ENCODE results near the gene TUT1.
"Not testable (repeated sequence)": the region's sequence is repeated elsewhere in the genome, so short reads cannot be mapped to it uniquely, and the experiment has no call there.

Gene TUT1

DNA sequence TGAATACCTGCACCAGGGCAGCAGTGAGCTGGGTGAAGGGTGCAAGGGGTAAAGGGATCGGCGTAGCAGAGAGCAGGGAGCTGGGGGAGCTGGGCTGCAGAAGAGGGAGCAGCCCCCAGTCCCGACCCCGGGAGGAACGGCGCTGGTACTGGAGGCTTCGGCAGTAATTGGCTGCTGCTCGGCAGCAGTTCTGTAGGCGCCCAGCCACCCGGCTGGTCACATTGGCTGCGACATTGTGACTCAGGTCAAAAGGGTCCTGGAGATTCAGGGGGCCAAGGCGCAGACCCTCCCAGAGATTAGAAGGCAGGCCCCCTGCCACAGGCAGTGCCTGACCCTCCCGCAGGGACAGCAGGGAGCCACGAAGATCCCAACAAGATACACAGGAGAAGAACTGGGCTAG, 15.5 kb downstream of the TUT1 start:
- DNase-seq, result no peak

DNA sequence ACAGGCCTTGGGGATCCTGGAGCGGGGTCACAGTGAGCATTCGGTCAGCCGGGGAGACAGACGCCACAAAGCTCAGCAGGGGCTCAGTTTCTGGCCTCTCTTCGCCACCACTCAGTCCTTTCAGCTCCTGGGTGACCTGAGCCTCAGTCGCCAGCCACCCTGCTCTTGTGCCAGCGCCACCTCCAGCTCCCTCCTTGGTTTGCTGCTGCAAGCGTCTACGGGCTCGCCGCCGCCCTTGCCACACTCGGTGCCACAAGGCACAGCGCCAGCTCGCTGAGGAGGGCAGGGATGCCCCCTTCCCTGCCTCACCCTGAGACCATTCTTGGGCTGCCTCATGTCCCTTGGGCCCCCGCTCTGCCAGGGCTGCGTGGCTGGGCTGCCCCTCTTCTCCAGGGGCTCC, 16.2 kb downstream of the TUT1 start:
- no peak for DNase-seq

DNA sequence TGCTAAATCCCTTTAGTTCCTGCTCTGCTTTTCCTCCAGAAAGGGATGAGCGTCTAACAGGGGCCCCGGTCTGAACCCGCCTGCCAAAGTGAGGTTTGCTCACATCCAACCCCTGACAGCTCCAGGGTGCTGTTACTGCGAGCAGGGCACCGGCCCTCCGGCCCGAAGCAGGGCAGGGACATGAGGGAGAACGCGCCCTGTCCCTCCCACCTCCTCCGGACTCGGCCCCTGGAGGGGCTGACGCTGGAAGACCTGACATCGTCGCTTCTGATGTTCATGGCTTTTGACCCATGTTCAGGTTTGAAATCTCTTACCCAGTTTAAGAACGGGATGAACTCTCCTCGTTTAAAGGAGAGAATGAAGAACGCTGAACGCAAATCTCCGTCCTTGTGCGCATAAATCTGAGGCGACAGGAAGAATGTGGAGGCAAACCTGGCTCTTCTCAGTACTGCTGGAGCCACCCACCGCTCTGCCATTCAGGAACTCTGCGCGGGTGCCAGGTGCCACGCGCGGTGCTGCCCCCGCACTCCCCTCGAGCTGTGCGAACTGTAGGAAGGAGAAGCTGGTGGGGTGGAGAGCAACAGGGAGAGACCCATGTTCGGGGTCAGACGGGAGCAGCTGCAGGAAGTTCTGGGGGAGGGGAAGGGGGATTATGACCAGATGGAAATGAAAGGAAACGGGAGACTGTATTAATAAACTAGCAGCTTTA, 16.8 kb downstream of the TUT1 start:
- DNase-seq, result no peak

DNA sequence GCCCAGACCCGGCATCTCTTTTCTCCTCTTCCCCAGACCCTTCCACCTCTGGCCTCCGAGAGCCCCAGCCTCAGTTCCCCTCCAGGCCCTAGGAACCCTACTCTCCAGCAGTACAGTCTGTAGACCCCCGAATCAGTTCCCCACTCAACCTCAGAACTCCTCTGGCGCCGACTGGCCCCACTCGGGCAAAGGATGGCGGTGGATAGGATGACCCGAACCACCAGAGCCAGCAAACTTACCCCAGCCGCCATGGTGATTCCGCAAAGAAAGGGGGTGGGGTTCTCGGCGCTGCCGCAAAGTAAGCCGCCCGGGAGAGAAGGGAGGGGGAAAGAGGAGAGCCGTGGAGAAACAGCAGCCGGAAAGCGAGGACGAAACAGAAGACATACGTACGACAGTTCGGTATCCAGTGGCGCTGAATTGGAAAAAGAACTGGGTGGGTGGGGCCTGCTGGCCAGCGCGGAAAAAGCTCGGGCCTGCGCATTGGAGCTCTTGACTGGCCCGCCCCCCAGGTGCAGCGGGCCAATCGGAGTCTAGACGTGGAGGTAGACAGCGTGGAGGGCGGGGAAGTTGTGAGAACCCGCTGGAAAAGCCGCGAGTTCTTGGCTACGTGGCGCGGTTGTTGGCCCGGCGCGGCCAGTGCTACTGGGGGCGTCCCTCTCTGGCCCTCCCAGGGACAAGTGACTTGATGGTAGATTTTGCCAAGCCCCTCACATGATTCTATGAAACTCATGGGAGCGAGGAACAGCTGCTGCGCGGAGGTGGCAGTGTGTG, 17.5 kb downstream of the TUT1 start, which contains the start of gene EEF1G:
EEF1G (minus strand) TSS at position 300 of the 771 bp plus-strand sequence; CDS start at position 251, 49 bp downstream.
- peak; percentile 88 to 100 (median 97) for DNase-seq

DNA sequence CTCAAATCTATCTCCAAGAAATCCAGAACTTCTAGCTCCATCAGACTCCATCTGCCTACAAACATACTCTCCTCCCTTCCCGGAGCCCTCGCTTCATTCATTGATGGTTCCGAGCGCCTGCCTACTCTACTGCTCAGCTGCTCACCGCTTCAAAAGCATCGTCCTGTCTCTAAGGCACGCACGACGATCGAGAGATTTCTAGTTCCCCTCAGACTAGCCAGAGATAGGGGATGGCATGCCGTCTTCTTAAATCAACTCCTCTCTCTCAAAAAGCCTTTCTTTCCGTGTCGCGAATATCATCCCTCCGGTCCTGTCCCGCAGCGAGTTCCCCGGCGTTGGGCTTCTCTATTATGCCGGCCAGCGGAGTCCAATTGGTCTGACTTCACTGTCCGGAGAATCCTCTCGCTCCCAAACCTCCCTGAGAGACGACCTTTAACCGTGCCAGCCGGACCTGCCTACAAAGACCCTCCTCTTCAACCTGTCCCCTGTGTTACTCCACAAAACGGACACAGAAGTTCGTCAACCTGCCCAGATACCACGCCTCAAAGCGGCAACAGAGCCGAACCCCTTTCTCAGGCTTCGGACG, 18.2 kb downstream of the TUT1 start:
- peak in 1 of 5 experiments; percentile 60 for DNase-seq

DNA sequence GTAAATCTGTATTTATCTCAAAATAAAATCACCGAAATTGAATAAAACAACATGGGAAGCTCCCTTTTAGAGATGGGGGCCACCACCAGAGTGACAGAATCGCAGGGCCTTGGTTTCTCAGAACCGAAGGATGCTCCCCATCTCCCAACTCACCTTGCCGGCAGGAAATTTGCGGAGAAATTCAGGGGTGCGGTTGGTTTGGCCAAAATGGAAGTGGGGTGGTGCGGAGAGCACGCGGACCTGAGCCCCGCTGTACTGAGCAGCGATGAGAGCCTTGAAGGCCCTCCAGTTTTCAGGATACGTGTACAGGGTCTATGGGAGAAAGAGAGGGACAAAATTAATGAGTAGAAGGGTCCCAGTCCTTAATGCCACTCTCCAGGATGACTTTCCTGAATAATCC, 18.9 kb downstream of the TUT1 start:
- no peak for DNase-seq

DNA sequence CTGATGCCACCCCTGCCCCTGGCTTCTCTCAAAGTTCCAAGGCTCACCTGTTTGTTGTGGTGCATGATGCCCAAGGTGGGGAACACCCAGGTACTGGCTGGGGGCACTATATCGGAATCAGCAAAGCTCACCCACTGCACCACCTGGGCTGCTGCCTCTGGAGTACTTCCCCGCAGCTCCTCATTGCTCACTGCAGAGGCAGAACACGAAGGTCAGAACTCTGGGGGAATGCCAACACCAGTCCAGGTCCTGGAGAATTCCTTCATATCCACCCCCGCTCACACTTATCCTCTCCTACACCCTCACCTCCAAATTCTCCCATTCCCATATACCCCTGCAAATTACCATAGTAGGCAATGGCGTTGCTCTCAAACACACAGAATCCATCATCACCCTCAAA, 19.8 kb downstream of the TUT1 start:
- DNase-seq, result not testable (repeated sequence)

DNA sequence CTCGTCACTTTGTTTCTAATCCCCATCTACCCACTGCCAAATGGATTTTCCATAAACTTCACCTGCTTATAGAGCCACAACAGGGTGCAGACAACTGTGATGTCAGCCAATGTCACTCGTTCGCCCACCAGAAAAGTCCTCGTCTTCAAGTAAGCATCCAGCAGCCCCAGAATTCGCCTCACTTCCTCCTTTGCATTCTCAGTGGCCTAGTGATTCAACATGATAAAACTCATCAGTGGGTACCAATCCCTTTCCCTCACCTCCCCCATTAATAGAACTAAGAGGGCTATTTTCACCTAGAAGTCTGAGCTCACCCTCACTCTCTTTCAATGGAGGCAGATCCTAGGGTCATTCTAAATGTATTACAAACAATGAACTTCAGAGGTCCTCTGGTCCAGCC, 20.4 kb downstream of the TUT1 start:
- DNase-seq, result not testable (repeated sequence)

DNA sequence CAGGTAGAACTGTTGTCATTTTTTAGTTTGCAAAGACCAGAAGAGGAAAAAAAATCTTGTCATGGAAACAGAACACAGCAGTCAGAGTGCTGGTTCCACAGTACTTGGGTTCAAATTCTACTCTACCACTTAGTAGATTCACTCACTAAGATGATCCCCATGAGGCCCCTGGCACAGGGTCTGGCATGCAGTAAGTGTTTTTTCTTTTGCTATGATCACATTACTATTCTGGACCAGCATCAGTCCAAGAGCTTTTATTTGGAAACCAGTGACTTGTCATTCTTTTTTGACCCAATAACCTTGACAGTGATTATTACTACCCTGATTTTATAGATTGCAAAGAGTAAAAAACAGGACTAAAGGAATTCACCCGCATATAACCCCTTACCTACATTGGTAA, 21.7 kb downstream of the TUT1 start:
- no peak for DNase-seq

DNA sequence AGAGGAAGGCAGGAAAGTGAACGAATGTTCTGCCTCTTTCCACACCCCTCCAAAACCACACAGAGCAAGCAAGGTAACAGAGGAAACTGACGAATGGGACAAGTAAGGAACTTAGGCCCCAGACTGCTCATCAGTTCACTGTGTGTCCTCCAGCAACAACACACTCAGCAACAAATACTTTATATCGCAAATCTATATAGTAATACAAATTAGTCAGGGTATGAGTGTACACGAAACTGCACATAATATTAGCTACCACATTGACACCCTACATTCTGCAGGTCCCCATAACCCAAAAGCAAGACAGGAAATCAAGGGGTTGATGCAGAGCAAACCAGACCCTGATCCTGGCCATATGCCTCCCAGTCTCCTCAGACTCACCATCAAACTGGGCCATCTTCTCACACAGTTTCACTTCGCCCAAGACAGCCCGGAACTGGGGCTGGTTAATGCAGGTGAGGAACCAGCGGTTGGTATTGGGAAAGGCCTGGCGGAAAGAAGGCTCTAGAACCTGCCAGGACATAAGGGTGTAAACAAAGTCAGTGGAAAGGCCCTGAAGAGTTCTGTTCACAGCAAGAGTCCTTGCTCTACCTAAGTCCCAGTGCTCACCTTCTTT, 24.2 kb downstream of the TUT1 start:
- DNase-seq, result peak in 1 of 5 experiments; percentile 57

DNA sequence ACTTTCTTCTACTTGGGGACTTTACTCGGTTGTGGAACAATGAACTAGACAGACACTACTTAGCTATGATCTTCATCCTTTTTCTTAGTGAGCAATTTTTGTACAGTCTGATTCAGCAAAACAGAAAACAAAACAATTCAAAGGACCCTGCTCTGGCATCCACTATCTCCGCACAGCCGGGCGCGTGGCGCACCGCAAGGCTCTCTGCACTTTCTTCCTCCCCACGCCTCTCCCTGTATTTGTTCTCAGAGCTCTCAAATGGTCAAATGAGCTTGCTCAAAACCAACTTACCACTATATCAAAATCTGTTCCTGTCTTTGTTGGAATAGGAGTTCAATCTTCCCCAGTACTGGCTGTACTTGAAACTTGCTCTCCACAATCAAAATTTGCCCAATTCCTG, 25.1 kb downstream of the TUT1 start:
- DNase-seq, result no peak

DNA sequence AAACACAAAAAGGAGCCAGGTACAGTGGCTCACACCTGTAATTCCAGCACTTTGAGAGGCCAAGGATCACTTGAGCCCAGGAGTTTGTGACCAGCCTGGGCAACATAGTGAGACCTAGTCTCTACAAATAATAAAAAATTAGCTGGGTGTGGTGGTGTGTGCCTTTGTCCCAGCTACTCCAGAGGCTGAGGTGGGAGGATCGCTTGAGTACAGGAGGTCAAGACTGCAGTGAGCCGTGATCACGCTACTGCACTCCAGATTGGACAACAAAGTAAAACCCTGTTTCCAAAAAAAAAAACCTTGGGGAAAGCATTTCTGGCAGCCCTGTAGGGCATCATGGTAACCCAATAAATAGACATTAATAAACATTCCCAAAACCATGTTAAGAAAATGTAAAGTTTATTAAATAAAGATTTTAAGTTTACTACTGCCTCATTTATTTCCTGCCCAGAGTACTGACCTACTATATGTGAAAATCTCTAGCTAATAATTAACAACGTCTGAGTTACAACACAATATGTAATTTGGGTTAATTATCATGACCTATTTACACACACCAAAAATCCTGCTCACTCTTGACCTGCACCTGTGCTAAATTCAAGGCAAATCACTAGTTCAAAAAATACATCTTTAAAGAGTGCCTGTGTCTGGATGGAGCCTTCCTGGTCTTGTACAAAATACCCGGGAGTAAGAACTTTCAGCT, 26.1 kb downstream of the TUT1 start:
- no peak for DNase-seq

DNA sequence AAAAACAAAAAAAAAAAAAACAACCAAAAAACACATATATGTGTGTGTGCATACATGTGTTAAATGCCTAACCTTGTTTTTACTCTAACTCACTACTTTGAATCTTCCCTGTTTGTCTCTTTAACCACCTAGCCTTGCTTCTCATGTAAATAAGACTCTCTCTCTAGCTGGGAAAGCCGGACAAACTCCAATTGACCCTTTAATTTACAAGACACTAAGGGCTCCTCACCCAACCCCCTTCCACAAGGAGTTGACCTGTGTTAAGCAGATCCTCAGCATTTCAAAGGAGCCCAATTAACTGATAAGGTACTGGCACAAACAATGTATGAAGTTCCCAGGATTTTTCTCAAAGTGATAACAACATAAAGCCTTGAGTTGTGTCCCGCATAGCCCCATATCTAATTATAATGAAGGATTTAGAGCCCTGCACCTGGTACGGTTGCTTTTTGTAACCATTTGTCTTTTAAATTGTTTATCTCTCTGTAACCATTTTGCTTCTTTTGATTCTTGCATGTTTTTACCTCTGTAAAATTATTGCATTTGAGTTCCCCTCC, 29.6 kb downstream of the TUT1 start:
- not testable (repeated sequence) for DNase-seq

DNA sequence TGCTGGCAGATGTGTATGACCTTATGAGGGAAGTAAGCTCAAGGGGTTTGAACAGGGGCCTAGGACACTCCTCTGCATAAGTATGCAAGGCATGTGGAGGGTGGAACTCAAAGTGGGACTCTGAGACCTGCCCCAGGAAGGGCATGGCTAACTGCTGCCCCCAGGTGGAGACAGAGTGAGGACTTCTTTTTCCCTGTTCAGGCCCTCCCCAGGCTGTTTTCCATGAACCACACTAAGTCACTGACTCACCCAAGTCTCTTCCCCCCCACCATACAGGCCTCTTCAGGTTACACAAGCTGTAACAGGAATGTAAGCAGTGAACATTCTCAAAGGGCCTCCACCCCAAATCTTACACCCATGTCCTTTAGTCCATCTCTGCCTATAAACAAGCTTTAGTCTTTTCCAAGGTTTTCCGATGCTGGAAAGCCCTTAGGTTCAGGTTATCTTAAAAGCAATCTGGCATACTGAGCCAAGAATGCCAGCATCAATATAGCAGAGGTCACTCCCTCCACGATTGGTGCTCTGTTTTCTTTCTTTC, 30.7 kb downstream of the TUT1 start:
- peak in 4 of 5 experiments; percentile 66 to 78 (median 71) for DNase-seq

DNA sequence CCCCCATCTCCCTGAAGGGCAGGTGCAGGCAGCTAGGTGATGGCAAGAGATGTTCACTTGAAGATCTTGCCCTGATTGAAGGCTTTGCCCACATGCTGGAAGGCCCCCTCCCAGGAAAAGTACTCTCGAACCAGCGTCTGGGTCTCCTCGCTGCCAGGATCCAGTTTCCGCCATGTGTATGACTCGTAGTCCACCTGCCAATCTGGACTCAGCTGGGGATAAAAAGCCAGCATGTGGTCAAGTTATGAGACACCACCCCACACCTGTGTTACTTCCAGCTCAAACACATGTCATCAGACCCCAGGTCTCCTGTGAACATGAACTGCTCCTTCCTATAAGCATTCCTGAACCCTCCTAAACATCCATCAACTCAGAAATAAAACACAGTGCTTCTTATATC, 31.7 kb downstream of the TUT1 start:
- not testable (repeated sequence) for DNase-seq

DNA sequence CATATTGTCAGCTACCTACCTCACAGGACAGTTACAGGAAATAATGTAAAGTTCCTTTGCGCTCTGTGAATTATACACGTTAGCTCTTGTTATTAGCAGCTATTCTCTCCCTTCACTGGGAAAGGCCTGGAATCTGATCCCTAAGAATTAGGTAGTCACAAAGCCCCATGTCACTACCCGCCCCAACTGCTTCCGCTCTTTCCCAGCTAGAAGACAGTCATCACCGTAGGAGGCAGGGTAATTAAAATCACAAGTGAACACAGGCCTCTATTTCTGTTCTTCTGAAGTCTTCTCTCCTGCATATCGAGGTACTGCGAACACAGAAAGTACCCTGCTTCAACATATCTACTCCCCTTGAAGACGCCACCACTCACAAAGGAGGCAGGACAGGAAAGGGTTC, 32.1 kb downstream of the TUT1 start:
- no peak for DNase-seq

DNA sequence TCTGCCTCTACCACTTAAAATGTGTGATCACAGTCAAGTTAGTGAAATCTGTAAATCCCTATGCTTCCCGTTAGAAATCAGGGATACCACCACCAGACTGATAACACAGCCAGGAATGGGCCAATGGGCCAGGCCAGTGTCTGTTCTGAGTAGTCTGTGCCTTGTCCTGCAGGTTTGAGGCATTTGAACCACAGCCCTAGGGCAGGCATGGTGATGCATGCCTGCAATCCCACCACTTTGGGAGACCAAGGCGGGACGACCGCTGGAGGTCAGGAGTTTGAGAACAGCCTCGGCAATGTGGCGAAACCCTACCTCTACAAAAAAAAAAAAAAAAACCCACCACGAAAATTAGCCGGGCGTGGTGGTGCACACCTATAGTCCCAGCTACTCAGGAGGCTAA, 32.7 kb downstream of the TUT1 start:
- DNase-seq, result no peak

DNA sequence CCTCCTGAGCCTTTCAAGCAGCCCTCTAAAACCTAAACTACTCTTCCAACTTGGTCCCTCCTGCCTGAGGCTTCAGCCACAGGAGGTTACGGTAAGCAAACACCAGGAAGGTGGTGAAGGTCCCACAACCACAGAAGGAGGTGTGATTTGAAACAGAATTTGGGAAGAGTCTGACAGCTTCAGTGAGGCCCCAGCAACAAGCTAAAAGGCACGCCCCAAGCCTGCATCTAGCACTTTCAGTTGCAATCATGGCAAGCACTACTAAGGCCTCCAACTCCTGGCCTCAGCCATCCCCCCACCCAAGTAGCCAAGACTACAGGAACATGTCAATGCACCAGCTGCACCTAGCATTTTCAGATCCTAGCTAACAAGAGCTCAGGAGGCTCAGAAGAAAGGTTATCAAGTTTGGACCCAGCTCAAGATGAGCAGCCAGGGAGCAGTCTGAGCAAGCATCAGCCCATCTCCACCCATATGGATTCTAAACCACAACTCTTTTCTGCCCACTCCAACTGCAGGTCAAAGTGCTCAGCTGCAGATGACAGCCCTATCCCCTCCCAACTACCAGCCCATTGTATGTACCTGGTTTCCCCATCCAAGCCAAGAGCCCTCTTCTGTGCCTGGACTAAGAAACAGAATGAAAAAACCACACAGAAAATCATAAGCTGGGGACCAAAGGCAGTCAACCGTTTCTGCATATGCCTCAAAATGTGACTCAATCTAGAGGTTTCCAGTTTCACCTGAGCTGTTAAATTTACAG, 34.3 kb downstream of the TUT1 start:
- DNase-seq, result peak in 2 of 5 experiments; percentile 87 to 97

DNA sequence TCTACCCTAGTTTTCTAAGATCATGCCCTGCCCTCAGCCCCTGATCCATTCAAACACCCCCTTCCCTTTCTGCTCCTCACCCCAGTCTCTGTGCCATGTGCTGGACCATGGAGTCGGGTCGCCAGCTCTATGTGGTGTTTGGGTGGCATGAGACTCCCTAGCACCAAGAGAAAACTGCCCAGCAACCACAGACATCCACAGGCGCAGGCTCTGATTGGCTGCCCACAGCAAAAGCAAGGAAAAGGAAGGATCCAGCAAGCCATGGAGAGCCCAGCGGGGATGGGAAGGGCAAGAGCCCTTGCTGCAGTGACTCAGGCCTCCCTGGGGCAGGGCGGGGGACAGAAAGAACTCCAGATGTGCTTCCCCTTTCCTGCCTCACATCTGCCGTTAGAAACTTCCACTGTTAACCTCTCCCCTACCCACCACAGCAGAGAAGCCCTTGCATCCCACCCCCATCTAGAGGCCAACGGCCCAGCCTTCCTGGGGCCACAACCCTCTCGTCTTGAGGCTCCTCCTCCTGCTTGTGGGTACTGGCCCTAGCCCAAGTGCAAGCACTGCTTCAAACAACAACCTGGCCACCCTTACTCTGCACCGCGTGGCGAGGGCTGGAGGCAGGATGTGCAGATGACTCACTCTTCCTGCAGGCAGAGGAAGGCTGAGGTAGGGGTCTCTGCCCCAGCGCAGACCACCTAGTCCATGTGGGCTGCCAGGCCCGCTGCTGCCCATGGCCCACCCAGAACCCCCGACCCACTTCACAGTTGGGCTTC, 35.0 kb downstream of the TUT1 start:
- peak; percentile 49 to 99 (median 75) for DNase-seq

DNA sequence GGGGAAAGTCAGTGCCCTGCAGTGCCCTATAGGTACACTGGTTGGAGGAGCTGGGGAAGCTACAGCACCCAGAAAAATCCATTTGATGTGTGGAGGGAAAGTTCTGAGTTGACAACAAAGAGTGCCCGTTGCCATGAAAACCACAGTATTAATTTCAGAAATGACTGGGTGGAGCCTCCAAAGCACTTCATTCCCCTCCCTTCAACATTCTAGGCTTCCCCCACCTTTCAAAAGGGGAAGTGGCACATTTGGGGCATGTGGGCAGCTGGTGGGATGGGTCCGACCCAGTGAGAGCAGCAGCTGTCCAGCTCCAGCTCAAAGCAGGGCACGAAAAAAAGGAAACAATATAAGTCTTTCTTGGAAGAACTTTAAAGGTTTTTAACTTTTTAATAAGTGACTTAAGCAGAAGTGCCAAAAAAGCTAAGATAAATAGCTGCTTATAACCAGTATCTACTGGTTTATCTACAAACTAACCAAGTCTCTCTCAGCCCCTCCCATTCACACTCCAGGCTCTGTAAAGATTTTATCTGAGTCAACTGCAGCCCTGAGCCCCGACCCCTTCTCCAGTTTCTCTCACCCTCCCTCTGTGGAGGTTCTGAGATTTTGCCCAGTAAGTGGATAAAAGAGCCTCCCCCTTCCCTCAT, 35.7 kb downstream of the TUT1 start:
- peak in 3 of 5 experiments; percentile 68 to 92 (median 86) for DNase-seq

Measured in T-helper 2 cell (primary cell).